Sciatic nerve (tissue), 2 donors: ENCODE measurements around the gene DOK7. TPM values are rescaled to one million over a fixed set of nuclear protein-coding genes. Genes with fewer than 3 reads are reported as not detected.
A peak's percentile ranks its signal among the peaks of the same experiment; 100 is the strongest.

Experiments
- ATAC-seq: fragments of 200-7000 bp; cut with Tn5 transposase; one replicate; pipeline ENCODE4 v1.9.1; 2020; ENCODE audit warnings: mild to moderate bottlenecking, moderate library complexity
- DNase-seq: peaks from one replicate; pipeline ENCODE4 v3.0.0-alpha.2; 2020; ENCODE audit warnings: low spot score
- intact Hi-C: fragments of 100-400 bp; cut with DNase I; formaldehyde crosslinking; loops from one replicate; pipeline ENCODE4 v1.14.2; 2022
- total RNA-seq: library from RNA; stranded (reverse); fragmentation: NEBNext Ultra II Directional; extraction: Animal tissue kit (Norgen Biotek cat#: 25700); gene quantifications from one replicate; pipeline ENCODE4 v1.2.1, GENCODE V29; 2021
- donor health status: DM: no; HTN: no; CAD: no.
- donor health status: DM: no; HTN: no; CAD: no.

The DOK7 gene
- total RNA-seq, 1 donor from 2014 or later = not detected

- DNase-seq (no peak), ATAC-seq (no peak)
- intact Hi-C loops = no loop called here
Observed at GRCh38 chr4:3470244-3471097, 7.4 kb downstream of the DOK7 start.

GRCh38 chr4:3471098-3471760, 8.1 kb downstream of the DOK7 start:
- intact Hi-C loops = no loop called here
- DNase-seq = no peak
- ATAC-seq = no peak

GRCh38 chr4:3471886-3472285, 8.8 kb downstream of the DOK7 start:
- ATAC-seq = no peak
- intact Hi-C loops = no loop called here
- no peak for DNase-seq

- DNase-seq = no peak
- intact Hi-C loops = no loop called here
- ATAC-seq = no peak
Observed at GRCh38 chr4:3472411-3473141, 9.5 kb downstream of the DOK7 start.

DNA sequence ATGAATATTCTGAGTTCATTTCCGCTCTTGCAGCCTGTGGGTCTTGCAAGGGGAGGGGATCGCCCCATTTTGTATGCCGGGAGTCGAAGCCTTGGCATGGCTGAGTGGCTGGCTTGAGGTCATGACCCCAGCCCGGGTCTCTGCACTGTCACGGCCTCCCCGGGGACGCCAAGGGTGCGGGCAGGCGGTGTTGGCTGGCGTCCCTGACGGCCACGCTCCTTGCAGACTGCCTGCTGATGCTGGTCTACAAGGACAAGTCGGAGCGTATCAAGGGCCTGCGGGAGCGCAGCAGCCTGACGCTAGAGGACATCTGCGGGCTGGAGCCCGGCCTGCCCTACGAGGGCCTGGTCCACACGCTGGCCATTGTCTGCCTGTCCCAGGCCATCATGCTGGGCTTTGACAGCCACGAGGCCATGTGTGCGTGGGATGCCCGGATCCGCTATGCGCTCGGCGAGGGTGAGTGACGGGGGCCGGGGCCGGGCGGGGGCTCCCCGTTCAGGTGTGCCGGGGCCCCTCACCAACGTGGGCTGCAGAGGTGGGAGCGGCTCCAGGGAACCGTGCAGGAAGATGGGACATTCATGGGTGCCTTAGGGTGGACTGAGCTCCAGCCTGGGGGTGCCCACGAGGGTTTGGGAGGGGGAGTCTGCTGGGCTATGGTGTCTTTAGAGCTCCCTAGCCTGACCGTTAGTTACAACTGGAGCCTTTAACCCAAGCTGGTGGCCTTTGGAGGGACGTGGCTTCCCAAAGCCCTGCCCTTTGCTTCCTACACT, 10.3 kb downstream of the DOK7 start:
- no peak for ATAC-seq
- intact Hi-C loops = no loop called here
- no peak for DNase-seq

DNA sequence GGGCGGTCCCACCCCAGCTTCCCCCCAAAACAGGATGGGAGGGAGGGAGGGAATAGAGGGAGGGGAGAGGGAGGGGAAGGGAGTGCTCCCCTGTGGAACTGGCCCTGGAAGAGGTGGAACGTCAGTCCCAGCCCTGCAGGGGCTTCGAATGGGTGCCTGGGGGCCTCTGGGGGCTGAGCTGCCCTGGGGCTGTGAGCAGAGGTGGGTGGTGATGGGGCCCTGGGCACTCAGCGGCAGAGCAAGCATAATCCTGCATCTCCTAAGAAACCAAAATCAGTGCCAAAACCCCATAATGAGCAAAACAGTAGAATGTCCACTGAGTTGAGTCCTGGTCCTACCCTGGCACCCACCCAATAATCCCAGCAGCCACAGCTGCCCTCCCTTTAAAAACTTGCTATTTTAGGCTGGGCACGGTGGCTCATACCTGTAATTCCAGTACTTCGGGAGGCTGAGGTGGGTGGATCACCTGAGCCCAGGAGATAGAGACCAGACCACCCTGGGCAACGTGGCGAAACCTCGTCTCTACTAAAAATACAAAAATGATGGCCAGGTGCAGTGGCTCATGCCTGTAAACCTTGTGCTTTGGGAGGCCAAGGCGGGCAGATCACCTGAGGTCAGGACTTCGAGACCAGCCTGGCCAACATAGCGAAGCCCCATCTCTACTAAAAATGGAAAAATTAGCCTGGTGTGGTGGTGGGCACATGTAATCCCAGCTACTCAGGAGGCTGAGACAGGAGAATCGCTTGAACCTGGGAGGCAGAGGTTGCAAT, 11.1 kb downstream of the DOK7 start:
- no peak for ATAC-seq
- intact Hi-C loops = no loop called here
- no peak for DNase-seq

GRCh38 chr4:3475041-3475712, 12.1 kb downstream of the DOK7 start:
- intact Hi-C loops = no loop called here
- no peak for DNase-seq
- ATAC-seq = no peak

DNA sequence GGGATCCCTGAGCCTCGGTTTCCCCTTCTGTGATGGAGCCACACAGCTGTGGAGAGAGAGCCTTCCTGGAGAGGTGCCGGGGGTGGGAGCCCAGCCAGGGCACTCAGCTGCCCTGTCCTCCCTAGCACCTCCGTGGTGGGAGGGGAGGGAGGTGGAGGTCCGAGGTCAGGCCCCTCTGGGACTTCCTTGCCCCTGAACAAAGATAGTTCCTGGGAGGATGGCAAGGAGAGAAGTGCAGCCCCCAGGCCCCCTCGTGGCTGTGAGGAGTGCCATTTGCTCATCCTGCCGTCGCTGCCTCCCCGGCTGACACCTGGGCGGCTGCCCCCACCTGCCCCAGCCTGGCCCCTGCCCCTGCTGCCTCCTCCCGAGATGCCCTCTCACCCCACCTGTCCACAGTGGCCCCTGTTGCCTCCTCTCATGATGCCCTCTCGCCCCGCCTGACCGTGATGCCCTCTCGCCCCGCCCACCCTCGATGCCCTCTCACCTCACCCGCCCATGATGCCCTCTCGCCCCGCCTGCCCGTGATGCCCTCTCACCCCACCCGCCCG, 12.7 kb downstream of the DOK7 start:
- ATAC-seq (no peak), DNase-seq (no peak)
- intact Hi-C loops = no loop called here

- ATAC-seq (no peak), DNase-seq (no peak)
- intact Hi-C loops = no loop called here
Observed at GRCh38 chr4:3476341-3476747, 13.2 kb downstream of the DOK7 start.

- DNase-seq (no peak), ATAC-seq (no peak)
- intact Hi-C loops = no loop called here
Observed at GRCh38 chr4:3476936-3477749, 14.0 kb downstream of the DOK7 start.

DNA sequence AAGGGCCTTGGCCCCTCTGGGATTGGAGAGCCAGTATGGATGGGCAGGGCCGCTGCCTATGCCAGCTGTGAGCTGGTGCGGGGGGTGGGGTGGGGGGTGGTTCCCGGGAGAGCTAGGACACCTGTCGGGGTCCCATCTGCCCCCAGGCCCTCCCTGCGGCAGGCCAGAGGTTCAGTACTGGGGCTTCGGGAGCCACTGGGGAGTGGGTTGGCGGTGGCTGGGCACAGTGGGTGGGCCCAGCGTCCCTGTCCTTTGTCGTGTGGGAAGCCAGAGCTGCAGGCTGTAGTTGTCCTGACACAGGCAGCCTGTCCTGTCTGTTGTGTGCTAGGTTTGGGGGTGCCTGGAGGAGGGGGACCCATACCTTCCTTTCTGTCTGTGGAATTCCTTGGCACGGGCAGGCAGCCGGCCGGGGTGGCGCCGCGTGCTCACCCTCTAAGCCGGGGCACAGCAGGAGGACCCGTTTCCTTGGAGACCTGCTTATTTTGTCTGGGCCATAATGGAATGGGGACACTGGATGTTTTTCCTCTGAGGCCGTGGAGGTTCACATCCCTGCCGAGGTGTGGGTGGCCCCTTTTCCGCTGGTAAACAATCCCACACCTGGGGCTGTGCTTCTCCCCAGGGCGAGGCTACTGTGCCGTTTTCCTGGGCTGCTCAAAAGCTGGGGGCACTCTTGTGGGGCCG, 14.8 kb downstream of the DOK7 start:
- no peak for DNase-seq
- ATAC-seq = no peak
- intact Hi-C loops = no loop called here

DNA sequence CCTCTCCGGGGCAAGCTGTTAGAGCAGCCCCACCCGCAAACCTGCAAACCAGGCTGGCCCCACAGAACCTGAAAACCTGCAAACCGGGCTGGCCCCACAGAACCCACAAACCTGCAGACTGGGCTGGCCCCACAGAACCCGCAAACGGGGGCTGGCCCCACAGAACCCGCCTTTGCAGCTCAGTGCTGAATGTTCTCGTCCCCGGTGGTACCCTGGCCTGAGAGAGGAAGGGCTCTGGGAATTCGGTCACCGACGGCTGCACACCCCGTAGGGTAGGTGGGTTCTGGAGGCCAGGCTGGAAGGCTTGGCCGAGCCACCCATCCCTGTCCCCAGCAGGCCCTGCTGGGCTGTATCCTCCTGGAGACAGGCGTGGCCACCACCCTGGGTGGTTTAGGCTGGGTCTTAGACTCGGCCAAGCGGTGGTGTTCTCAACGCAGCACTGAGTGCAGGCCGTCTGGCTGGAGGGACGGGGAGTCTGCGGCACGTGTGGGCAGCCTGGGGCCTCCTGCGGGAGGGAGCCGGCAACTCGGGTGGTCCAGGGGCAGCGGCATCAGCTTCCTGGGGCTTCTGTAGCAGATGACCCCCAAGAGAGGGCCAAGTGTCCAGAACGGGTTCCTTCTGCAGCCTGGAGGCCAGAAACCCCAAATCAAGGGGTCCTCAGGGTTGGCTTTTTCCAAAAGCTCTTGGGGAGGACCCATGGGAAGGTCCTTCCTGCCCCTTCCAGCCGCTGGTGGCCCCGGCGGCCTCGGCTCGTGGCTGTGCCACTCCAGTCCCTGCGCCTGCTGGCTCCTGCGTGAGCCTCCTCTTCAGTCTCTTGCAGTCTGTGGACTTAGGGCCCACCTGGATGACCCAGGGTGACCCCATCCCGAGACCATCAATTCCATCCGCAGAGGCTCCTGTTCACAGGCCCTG, 15.6 kb downstream of the DOK7 start:
- intact Hi-C loops = no loop called here
- no peak for ATAC-seq
- DNase-seq = no peak

DNA sequence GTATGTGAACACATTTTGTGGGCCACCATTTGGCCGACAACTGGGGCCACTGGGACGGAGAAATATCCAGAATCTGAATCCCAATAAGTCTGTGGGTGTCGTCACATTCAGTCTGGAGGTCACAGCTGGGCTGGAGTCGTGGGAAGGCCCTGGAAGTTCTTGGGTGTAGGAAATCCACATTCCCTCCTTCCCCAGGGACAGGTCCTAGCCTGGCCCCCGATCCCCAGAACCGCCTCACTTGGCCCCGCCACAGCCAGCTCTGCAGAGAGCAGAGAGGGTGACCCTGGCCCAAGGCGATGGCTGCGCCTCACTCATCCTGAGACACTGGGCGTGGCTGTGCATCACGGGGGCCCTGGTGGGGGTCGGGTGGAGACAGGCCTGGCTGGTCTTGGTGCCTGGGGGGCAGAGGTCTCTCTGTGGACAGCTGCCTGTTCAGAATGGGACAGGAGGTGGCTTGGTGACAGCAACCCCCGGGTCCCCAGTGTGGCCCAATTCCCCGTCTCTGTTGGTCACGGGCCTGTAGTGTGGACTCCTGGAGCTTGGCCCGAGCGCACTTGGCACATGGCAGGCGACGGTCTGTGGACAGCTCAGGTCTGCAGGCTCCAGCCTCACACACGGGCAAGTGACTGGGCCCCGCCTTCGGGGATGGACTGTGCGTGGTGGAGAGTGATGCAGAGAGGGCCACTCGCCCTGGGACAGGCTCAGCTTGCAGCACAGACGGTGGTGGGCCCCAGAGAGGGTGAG, 16.4 kb downstream of the DOK7 start:
- DNase-seq (no peak), ATAC-seq (peak; percentile 16)
- intact Hi-C loops = no loop called here

DNA sequence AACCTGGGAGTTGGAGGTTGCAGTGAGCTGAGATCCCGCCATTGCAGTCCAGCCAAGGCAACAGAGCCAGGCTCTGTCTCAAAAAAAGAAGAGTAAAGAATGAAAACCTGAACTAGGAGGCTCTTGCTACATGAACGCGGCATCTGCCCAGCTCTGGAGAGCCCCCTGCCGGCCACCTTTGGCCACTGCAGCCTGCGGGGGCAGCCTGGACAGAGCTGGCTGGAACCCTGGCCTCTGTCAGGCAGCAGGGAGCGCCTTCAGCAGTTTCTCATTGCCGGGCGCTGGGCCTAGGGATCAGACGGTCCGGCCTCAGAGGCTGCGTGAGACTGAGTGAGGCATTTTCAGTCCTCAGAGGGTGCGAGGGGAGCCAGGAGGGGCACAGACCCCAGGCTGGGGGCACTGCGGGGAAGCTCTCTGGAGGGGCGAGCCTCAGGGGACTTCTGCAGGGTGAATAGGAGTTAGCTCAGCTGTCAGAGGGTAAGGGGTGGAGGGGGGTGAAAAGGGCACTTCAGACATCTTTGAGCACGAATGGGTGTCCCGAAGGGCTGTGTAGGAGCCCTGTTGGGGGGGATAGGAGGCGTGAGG, 17.5 kb downstream of the DOK7 start:
- peak; percentile 84 for DNase-seq
- ATAC-seq = peak; percentile 68
- intact Hi-C loops = no loop called here
